ENCODE data around the gene CLDN16. TPM values are rescaled to one million over a fixed set of nuclear protein-coding genes. Genes with fewer than 3 reads are reported as not detected.

Gene CLDN16
- total RNA-seq, 1 experiment from 2014 or later, result not detected

GRCh38 chr3:190446573-190447279, 58.8 kb downstream of the CLDN16 start (continued):
- TF ChIP-seq, protein P1, sequence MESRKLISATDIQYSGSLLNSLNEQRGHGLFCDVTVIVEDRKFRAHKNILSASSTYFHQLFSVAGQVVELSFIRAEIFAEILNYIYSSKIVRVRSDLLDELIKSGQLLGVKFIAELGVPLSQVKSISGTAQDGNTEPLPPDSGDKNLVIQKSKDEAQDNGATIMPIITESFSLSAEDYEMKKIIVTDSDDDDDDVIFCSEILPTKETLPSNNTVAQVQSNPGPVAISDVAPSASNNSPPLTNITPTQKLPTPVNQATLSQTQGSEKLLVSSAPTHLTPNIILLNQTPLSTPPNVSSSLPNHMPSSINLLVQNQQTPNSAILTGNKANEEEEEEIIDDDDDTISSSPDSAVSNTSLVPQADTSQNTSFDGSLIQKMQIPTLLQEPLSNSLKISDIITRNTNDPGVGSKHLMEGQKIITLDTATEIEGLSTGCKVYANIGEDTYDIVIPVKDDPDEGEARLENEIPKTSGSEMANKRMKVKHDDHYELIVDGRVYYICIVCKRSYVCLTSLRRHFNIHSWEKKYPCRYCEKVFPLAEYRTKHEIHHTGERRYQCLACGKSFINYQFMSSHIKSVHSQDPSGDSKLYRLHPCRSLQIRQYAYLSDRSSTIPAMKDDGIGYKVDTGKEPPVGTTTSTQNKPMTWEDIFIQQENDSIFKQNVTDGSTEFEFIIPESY (IDR thresholded peaks at IDR 0.05; ENCODE audit: extremely low read depth, insufficient replicate concordance, low read length), result no peak
- TF ChIP-seq EZH2phosphoT487 (IDR thresholded peaks at IDR 0.05; ENCODE audit: borderline replicate concordance), result no peak
- no peak for TF ChIP-seq POLR2A (IDR thresholded peaks at IDR 0.05; ENCODE audit: borderline replicate concordance, extremely low read depth, insufficient read depth, insufficient read length)
- TF ChIP-seq YY1 (IDR thresholded peaks at IDR 0.05; ENCODE audit: extremely low read depth, insufficient replicate concordance, low read depth, low read length), result no peak

GRCh38 chr3:190448256-190448655, 60.3 kb downstream of the CLDN16 start:
- intact Hi-C loops (cut with micrococcal nuclease), result no loop called here
- RAD21 ChIA-PET (ENCODE audit: low non-redundant PET in 1 of 2, low total read pairs in 2 of 2, uncharacterized antibody in 2 of 2, unreplicated experiment in 2 of 2), result no interaction called here
- no peak for ATAC-seq
- no peak overlapping the region for H3K4me2 ChIP-seq (ENCODE audit: low read length)
- no peaks in the 10 kb centered on the region for H3K27me3 ChIP-seq (ENCODE audit: insufficient read depth, low read length)
- no peak for DNase-seq (ENCODE audit: low read depth, low spot score)
- H4K20me1 ChIP-seq (ENCODE audit: insufficient read depth), result no peaks in the 10 kb centered on the region
- no peaks in the 10 kb centered on the region for H3K9me2 ChIP-seq (ENCODE audit: insufficient read depth)
- CTCF ChIA-PET, result no interaction called here
- no peak overlapping the region for H3K27ac ChIP-seq (ENCODE audit: low read depth, low read length)
- no peaks in the 10 kb centered on the region for H3K9me3 ChIP-seq (ENCODE audit: control insufficient read depth in 1 of 2, insufficient read depth in 1 of 2, low read depth in 1 of 2, low read length in 2 of 2)
- no peak overlapping the region for H3K4me3 ChIP-seq (replicated peaks in 1 of 2; ENCODE audit: low read depth in 1 of 2, low read length in 2 of 2)
- TF ChIP-seq CTCF (IDR thresholded peaks at IDR 0.05 in 2 of 3, conservative IDR thresholded peaks at IDR 0.05 in 1 of 3; ENCODE audit: borderline replicate concordance in 1 of 3, insufficient read depth in 1 of 3, low read depth in 2 of 3, low read length in 2 of 3) (no peak), ZFX (IDR thresholded peaks at IDR 0.05) (no peak), SP1 (IDR thresholded peaks at IDR 0.05; ENCODE audit: low read depth) (no peak), YY1 (IDR thresholded peaks at IDR 0.05; ENCODE audit: extremely low read depth, insufficient replicate concordance, low read depth, low read length) (no peak), TCF7L2 (IDR thresholded peaks at IDR 0.05; ENCODE audit: borderline replicate concordance, extremely low read depth, insufficient read depth, insufficient read length) (no peak), SIN3A (IDR thresholded peaks at IDR 0.05; ENCODE audit: low read depth) (no peak), POLR2A (IDR thresholded peaks at IDR 0.05; ENCODE audit: borderline replicate concordance, extremely low read depth, insufficient read depth, insufficient read length) (no peak)
- TF ChIP-seq, protein P2, sequence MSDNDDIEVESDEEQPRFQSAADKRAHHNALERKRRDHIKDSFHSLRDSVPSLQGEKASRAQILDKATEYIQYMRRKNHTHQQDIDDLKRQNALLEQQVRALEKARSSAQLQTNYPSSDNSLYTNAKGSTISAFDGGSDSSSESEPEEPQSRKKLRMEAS (IDR thresholded peaks at IDR 0.05), result no peak
- TF ChIP-seq, protein P1 (IDR thresholded peaks at IDR 0.05; ENCODE audit: extremely low read depth, insufficient replicate concordance, low read length), result no peak
- no TSS peak for BruUV-seq (replicated peaks)
- no peak overlapping the region for H3K9ac ChIP-seq (ENCODE audit: low read length)
- H3K79me2 ChIP-seq (ENCODE audit: insufficient read depth, low read length), result no peaks in the 10 kb centered on the region
- H3K4me1 ChIP-seq (ENCODE audit: control insufficient read depth in 1 of 2, insufficient read depth in 2 of 2, low read length in 2 of 2), result no peaks in the 10 kb centered on the region
- no peak overlapping the region for H2AFZ ChIP-seq (ENCODE audit: low read depth, low read length, poor library complexity, severe bottlenecking)
- POLR2A ChIA-PET, result no interaction called here
- no peaks in the 10 kb centered on the region for H3K36me3 ChIP-seq (ENCODE audit: control insufficient read depth in 1 of 2, insufficient read depth in 2 of 2, low read length in 2 of 2)

All from HCT116 (cell line).